HEK293 (cell line): ENCODE data around the gene HOXC11.

ENCODE experiments used
- EGR2 ChIP-seq: fragments of 450-650 bp; formaldehyde crosslinking; IDR thresholded peaks from 2 replicates; pipeline ENCODE4 v1.5.1; 2016; ENCODE audit warnings: low read depth, missing biosample characterization, missing genetic modification characterization
- FEZF1 ChIP-seq: fragments of 450-650 bp; formaldehyde crosslinking; IDR thresholded peaks from 2 replicates; pipeline ENCODE4 v1.5.1; 2016; ENCODE audit warnings: missing biosample characterization, missing genetic modification characterization
- GLI2 ChIP-seq: fragments of 450-650 bp; formaldehyde crosslinking; IDR thresholded peaks from 2 replicates; pipeline ENCODE4; 2017; ENCODE audit warnings: missing biosample characterization, missing genetic modification characterization, low read depth, borderline replicate concordance
- GLI4 ChIP-seq: fragments of 450-650 bp; formaldehyde crosslinking; IDR thresholded peaks from 2 replicates; pipeline ENCODE4 v1.5.1; 2016; ENCODE audit warnings: missing biosample characterization, missing genetic modification characterization
- HOXD13 ChIP-seq: sonication (generic); formaldehyde crosslinking; IDR thresholded peaks from 2 replicates; pipeline ENCODE4 v1.8.0; 2022; ENCODE audit warnings: missing genetic modification reagents, borderline replicate concordance
- ZBTB8A ChIP-seq: fragments of 450-650 bp; formaldehyde crosslinking; IDR thresholded peaks from 2 replicates; pipeline ENCODE4 v1.5.1; 2016; ENCODE audit warnings: missing biosample characterization, missing genetic modification characterization
- ZFP3 ChIP-seq: fragments of 450-650 bp; formaldehyde crosslinking; IDR thresholded peaks from 2 replicates; pipeline ENCODE4 v1.5.1; 2016; ENCODE audit warnings: low read depth, missing biosample characterization, missing genetic modification characterization
- ZFP37 ChIP-seq: fragments of 450-650 bp; formaldehyde crosslinking; IDR thresholded peaks from 2 replicates; pipeline ENCODE4 v1.5.1; 2016; ENCODE audit warnings: missing biosample characterization, missing genetic modification characterization
- ZNF157 ChIP-seq: fragments of 450-650 bp; formaldehyde crosslinking; IDR thresholded peaks from 2 replicates; pipeline ENCODE4 v1.5.1; 2016; ENCODE audit warnings: missing biosample characterization, missing genetic modification characterization
- ZNF335 ChIP-seq: fragments of 450-650 bp; formaldehyde crosslinking; conservative IDR thresholded peaks from 2 replicates; pipeline ENCODE4 v1.5.1; 2016; ENCODE audit warnings: missing biosample characterization, missing genetic modification characterization
- ZNF354C ChIP-seq: fragments of 450-650 bp; formaldehyde crosslinking; IDR thresholded peaks from 2 replicates; pipeline ENCODE4 v1.5.1; 2016; ENCODE audit warnings: missing biosample characterization, missing genetic modification characterization, low read depth, borderline replicate concordance
- ZNF366 ChIP-seq: fragments of 450-650 bp; formaldehyde crosslinking; conservative IDR thresholded peaks from 2 replicates; pipeline ENCODE4 v1.5.1; 2016; ENCODE audit warnings: missing biosample characterization, missing genetic modification characterization
- ZNF404 ChIP-seq: fragments of 450-650 bp; formaldehyde crosslinking; IDR thresholded peaks from 2 replicates; pipeline ENCODE4 v1.5.1; 2017; ENCODE audit warnings: missing biosample characterization, missing genetic modification characterization
- ZNF423 ChIP-seq: fragments of 450-650 bp; formaldehyde crosslinking; IDR thresholded peaks from 2 replicates; pipeline ENCODE4 v1.5.1; 2016; ENCODE audit warnings: missing biosample characterization, missing genetic modification characterization
- ZNF433 ChIP-seq: fragments of 450-650 bp; formaldehyde crosslinking; IDR thresholded peaks from 2 replicates; pipeline ENCODE4 v1.5.1; 2016; ENCODE audit warnings: missing biosample characterization, missing genetic modification characterization, low read depth
- ZNF544 ChIP-seq: fragments of 450-650 bp; formaldehyde crosslinking; IDR thresholded peaks from 2 replicates; pipeline ENCODE4 v1.5.0; 2017; ENCODE audit warnings: missing biosample characterization, missing genetic modification characterization
- ZNF596 ChIP-seq: fragments of 450-650 bp; IDR thresholded peaks from 2 replicates; pipeline ENCODE4 v1.5.0; 2018; ENCODE audit warnings: missing biosample characterization, mild to moderate bottlenecking, missing genetic modification characterization, moderate library complexity
- ZNF747 ChIP-seq: fragments of 450-650 bp; formaldehyde crosslinking; IDR thresholded peaks from 2 replicates; pipeline ENCODE4 v1.5.1; 2016; ENCODE audit warnings: missing biosample characterization, missing genetic modification characterization
- ZNF830 ChIP-seq: fragments of 450-650 bp; IDR thresholded peaks from 2 replicates; pipeline ENCODE4 v1.5.0; 2018; ENCODE audit warnings: missing biosample characterization, missing genetic modification characterization, low read depth, mild to moderate bottlenecking, moderate library complexity
- ZSCAN23 ChIP-seq: fragments of 450-650 bp; formaldehyde crosslinking; IDR thresholded peaks from 2 replicates; pipeline ENCODE4 v1.5.1; 2016; ENCODE audit warnings: missing biosample characterization, missing genetic modification characterization
- TF ChIP-seq, protein P1 (sequence below): IDR thresholded peaks from 2 replicates; pipeline ENCODE4 v1.6.1; 2011; ENCODE audit warnings: mild to moderate bottlenecking, low read depth, low read length, borderline replicate concordance
- TF ChIP-seq, protein P2 (sequence below): fragments of 450-650 bp; formaldehyde crosslinking; IDR thresholded peaks from 2 replicates; pipeline ENCODE4 v1.5.1; 2016; ENCODE audit warnings: missing biosample characterization, missing genetic modification characterization
- TF ChIP-seq, protein P3 (sequence below): fragments of 450-650 bp; formaldehyde crosslinking; IDR thresholded peaks from 2 replicates; pipeline ENCODE4 v1.5.1; 2017; ENCODE audit warnings: missing biosample characterization, missing genetic modification characterization
- TF ChIP-seq, protein P4 (sequence below): fragments of 450-650 bp; formaldehyde crosslinking; IDR thresholded peaks from 2 replicates; pipeline ENCODE4 v1.5.1; 2016; ENCODE audit warnings: missing biosample characterization, missing genetic modification characterization
- TF ChIP-seq, protein P5 (sequence below): fragments of 450-650 bp; formaldehyde crosslinking; IDR thresholded peaks from 2 replicates; pipeline ENCODE4 v1.5.1; 2016; ENCODE audit warnings: missing biosample characterization, missing genetic modification characterization
- TF ChIP-seq, protein P6 (sequence below): fragments of 450-650 bp; formaldehyde crosslinking; IDR thresholded peaks from 2 replicates; pipeline ENCODE4 v1.5.0; 2017; ENCODE audit warnings: missing biosample characterization, missing genetic modification characterization, borderline replicate concordance
- TF ChIP-seq, protein P7 (sequence below): fragments of 450-650 bp; formaldehyde crosslinking; IDR thresholded peaks from 2 replicates; pipeline ENCODE4 v1.5.1; 2016; ENCODE audit warnings: missing biosample characterization, missing genetic modification characterization

HOXC11 gene

DNA sequence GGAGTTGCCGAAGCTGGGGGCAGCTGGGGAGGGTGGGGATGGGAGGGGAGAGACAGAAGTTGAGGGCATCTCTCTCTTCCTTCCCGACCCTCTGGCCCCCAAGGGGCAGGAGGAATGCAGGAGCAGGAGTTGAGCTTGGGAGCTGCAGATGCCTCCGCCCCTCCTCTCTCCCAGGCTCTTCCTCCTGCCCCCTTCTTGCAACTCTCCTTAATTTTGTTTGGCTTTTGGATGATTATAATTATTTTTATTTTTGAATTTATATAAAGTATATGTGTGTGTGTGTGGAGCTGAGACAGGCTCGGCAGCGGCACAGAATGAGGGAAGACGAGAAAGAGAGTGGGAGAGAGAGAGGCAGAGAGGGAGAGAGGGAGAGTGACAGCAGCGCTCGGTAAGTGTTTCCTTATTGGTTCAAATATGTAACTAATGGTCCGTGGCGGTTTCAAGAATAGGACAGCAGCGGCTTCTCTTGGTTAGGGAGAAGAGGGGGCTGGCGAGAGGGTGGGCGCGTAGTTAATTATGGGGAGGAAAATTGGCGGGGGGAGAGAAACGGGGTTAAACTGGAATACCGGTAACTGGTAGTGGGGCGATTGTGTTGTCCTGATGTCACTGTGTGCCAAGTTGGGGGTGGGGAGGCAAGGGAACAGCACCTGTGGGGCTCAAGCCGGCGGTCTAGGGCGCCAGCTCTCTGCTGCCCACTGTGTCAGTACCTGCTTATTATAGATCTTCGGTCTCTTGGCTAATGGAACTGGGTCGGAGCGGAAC is 44.3 kb downstream of the HOXC11 start (continued):
- TF ChIP-seq, protein P1, sequence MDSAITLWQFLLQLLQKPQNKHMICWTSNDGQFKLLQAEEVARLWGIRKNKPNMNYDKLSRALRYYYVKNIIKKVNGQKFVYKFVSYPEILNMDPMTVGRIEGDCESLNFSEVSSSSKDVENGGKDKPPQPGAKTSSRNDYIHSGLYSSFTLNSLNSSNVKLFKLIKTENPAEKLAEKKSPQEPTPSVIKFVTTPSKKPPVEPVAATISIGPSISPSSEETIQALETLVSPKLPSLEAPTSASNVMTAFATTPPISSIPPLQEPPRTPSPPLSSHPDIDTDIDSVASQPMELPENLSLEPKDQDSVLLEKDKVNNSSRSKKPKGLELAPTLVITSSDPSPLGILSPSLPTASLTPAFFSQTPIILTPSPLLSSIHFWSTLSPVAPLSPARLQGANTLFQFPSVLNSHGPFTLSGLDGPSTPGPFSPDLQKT, result no peak
- TF ChIP-seq HOXD13 (CRISPR knock-in tag) (no peak), ZNF423 (tag by site-specific recombination) (no peak), ZFP3 (tag by site-specific recombination) (no peak), ZNF354C (no peak), ZNF830 (tag by site-specific recombination) (no peak), ZNF747 (tag by site-specific recombination) (no peak), ZFP37 (0 out of 2 replicates have a peak, but pooled peaks have one; percentile 10), ZNF433 (tag by site-specific recombination) (no peak; the same call in 1 of the 2 replicates), ZSCAN23 (tag by site-specific recombination) (no peak), EGR2 (peak; percentile 76), ZNF335 (peak; percentile 60), ZBTB8A (no peak), ZNF544 (tag by site-specific recombination) (no peak), ZNF404 (tag by site-specific recombination) (no peak), ZNF366 (tag by site-specific recombination) (peak; percentile 99), ZNF157 (tag by site-specific recombination) (no peak), ZNF596 (tag by site-specific recombination) (peak; percentile 72), FEZF1 (tag by site-specific recombination) (no peak), GLI4 (peak; percentile 54; the same call in 1 of the 2 replicates), GLI2 (no peak)
- TF ChIP-seq, protein P2, sequence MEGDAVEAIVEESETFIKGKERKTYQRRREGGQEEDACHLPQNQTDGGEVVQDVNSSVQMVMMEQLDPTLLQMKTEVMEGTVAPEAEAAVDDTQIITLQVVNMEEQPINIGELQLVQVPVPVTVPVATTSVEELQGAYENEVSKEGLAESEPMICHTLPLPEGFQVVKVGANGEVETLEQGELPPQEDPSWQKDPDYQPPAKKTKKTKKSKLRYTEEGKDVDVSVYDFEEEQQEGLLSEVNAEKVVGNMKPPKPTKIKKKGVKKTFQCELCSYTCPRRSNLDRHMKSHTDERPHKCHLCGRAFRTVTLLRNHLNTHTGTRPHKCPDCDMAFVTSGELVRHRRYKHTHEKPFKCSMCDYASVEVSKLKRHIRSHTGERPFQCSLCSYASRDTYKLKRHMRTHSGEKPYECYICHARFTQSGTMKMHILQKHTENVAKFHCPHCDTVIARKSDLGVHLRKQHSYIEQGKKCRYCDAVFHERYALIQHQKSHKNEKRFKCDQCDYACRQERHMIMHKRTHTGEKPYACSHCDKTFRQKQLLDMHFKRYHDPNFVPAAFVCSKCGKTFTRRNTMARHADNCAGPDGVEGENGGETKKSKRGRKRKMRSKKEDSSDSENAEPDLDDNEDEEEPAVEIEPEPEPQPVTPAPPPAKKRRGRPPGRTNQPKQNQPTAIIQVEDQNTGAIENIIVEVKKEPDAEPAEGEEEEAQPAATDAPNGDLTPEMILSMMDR, result peak; percentile 73
- TF ChIP-seq, protein P3, sequence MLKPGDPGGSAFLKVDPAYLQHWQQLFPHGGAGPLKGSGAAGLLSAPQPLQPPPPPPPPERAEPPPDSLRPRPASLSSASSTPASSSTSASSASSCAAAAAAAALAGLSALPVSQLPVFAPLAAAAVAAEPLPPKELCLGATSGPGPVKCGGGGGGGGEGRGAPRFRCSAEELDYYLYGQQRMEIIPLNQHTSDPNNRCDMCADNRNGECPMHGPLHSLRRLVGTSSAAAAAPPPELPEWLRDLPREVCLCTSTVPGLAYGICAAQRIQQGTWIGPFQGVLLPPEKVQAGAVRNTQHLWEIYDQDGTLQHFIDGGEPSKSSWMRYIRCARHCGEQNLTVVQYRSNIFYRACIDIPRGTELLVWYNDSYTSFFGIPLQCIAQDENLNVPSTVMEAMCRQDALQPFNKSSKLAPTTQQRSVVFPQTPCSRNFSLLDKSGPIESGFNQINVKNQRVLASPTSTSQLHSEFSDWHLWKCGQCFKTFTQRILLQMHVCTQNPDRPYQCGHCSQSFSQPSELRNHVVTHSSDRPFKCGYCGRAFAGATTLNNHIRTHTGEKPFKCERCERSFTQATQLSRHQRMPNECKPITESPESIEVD (tag by site-specific recombination), result no peak
- TF ChIP-seq, protein P4, sequence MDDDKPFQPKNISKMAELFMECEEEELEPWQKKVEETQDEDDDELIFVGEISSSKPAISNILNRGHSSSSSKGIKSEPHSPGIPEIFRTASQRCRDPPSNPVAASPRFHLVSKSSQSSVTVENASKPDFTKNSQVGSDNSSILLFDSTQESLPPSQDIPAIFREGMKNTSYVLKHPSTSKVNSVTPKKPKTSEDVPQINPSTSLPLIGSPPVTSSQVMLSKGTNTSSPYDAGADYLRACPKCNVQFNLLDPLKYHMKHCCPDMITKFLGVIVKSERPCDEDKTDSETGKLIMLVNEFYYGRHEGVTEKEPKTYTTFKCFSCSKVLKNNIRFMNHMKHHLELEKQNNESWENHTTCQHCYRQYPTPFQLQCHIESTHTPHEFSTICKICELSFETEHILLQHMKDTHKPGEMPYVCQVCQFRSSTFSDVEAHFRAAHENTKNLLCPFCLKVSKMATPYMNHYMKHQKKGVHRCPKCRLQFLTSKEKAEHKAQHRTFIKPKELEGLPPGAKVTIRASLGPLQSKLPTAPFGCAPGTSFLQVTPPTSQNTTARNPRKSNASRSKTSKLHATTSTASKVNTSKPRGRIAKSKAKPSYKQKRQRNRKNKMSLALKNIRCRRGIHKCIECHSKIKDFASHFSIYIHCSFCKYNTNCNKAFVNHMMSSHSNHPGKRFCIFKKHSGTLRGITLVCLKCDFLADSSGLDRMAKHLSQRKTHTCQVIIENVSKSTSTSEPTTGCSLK, result no peak
- TF ChIP-seq, protein P5, sequence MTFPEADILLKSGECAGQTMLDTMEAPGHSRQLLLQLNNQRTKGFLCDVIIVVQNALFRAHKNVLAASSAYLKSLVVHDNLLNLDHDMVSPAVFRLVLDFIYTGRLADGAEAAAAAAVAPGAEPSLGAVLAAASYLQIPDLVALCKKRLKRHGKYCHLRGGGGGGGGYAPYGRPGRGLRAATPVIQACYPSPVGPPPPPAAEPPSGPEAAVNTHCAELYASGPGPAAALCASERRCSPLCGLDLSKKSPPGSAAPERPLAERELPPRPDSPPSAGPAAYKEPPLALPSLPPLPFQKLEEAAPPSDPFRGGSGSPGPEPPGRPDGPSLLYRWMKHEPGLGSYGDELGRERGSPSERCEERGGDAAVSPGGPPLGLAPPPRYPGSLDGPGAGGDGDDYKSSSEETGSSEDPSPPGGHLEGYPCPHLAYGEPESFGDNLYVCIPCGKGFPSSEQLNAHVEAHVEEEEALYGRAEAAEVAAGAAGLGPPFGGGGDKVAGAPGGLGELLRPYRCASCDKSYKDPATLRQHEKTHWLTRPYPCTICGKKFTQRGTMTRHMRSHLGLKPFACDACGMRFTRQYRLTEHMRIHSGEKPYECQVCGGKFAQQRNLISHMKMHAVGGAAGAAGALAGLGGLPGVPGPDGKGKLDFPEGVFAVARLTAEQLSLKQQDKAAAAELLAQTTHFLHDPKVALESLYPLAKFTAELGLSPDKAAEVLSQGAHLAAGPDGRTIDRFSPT, result peak; percentile 84
- TF ChIP-seq, protein P6, sequence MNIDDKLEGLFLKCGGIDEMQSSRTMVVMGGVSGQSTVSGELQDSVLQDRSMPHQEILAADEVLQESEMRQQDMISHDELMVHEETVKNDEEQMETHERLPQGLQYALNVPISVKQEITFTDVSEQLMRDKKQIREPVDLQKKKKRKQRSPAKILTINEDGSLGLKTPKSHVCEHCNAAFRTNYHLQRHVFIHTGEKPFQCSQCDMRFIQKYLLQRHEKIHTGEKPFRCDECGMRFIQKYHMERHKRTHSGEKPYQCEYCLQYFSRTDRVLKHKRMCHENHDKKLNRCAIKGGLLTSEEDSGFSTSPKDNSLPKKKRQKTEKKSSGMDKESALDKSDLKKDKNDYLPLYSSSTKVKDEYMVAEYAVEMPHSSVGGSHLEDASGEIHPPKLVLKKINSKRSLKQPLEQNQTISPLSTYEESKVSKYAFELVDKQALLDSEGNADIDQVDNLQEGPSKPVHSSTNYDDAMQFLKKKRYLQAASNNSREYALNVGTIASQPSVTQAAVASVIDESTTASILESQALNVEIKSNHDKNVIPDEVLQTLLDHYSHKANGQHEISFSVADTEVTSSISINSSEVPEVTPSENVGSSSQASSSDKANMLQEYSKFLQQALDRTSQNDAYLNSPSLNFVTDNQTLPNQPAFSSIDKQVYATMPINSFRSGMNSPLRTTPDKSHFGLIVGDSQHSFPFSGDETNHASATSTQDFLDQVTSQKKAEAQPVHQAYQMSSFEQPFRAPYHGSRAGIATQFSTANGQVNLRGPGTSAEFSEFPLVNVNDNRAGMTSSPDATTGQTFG (tag by site-specific recombination), result no peak
- TF ChIP-seq, protein P7, sequence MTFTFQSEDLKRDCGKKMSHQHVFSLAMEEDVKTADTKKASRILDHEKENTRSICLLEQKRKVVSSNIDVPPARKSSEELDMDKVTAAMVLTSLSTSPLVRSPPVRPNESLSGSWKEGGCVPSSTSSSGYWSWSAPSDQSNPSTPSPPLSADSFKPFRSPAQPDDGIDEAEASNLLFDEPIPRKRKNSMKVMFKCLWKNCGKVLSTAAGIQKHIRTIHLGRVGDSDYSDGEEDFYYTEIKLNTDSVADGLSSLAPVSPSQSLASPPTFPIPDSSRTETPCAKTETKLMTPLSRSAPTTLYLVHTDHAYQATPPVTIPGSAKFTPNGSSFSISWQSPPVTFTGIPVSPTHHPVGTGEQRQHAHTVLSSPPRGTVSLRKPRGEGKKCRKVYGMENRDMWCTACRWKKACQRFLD (tag by site-specific recombination), result no peak
